ENCODE data around the gene FAT1.

Gene FAT1

GRCh38 chr4:186537843-186538521, 185.7 kb downstream of the FAT1 start:
- no peak overlapping the region for H3K4me3 ChIP-seq (ENCODE audit: low read depth, low read length)

More at GRCh38 chr4:186537843-186538521, 185.7 kb downstream of the FAT1 start:
- no peak overlapping the region for H3K4me2 ChIP-seq (ENCODE audit: low read length)
- no peaks in the 10 kb centered on the region for H3K9me3 ChIP-seq (ENCODE audit: control insufficient read depth, low read length)
- H3K4me1 ChIP-seq = no peaks in the 10 kb centered on the region
- no peaks in the 10 kb centered on the region for H3K79me2 ChIP-seq
- no peaks in the 10 kb centered on the region for H3K27me3 ChIP-seq (ENCODE audit: control insufficient read depth, insufficient read depth, low read length)
- H3K9ac ChIP-seq = no peak overlapping the region
- no peak overlapping the region for H2AFZ ChIP-seq
- TF ChIP-seq, protein P1, sequence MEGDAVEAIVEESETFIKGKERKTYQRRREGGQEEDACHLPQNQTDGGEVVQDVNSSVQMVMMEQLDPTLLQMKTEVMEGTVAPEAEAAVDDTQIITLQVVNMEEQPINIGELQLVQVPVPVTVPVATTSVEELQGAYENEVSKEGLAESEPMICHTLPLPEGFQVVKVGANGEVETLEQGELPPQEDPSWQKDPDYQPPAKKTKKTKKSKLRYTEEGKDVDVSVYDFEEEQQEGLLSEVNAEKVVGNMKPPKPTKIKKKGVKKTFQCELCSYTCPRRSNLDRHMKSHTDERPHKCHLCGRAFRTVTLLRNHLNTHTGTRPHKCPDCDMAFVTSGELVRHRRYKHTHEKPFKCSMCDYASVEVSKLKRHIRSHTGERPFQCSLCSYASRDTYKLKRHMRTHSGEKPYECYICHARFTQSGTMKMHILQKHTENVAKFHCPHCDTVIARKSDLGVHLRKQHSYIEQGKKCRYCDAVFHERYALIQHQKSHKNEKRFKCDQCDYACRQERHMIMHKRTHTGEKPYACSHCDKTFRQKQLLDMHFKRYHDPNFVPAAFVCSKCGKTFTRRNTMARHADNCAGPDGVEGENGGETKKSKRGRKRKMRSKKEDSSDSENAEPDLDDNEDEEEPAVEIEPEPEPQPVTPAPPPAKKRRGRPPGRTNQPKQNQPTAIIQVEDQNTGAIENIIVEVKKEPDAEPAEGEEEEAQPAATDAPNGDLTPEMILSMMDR (IDR thresholded peaks at IDR 0.05) = no peak
- no peaks in the 10 kb centered on the region for H3K36me3 ChIP-seq (ENCODE audit: control insufficient read depth, insufficient read depth, low read length)
- no peak overlapping the region for H3K27ac ChIP-seq

Data from parathyroid adenoma (tissue), 2 donors.